PC-3 (cell line): Measurements from ENCODE around the gene COL4A1. TPM values are rescaled to one million over a fixed set of nuclear protein-coding genes. Genes with fewer than 3 reads are reported as not detected.

Source experiments
- ATAC-seq: fragments of 200-7000 bp; cut with Tn5 transposase; 2 replicates; pipeline ENCODE4 v1.9.1; 2020; ENCODE audit warnings: mild to moderate bottlenecking, moderate library complexity
- BruUV-seq: library from RNA; stranded (reverse); fragments of 400-500 nt; replicated peaks from 2 replicates; lab custom pipeline; 2021; lab: Mats Ljungman, UMichigan
- CTCF ChIA-PET: fragments of 300-600 bp; sonication (Branson Sonifier 250); formaldehyde crosslinking; loops from one replicate; lab custom pipeline; 2022; ENCODE audit warnings: antibody characterized with exemption; lab: Charles Lee
- POLR2A ChIA-PET: fragments of 300-600 bp; sonication (Branson Sonifier 250); formaldehyde crosslinking; loops from one replicate; lab custom pipeline; 2022; ENCODE audit warnings: antibody characterized with exemption; ENCODE audit not compliant: unreplicated experiment; lab: Charles Lee
- DNase-seq: peaks from one replicate; pipeline ENCODE4 v3.0.0-alpha.2; 2015
- H2AFZ ChIP-seq: fragments of 300-600 bp; sonication (generic); 2 replicates; pipeline ENCODE4 v1.6.0; 2016; ENCODE audit warnings: antibody characterized with exemption, low read length
- H3F3A ChIP-seq: fragments of 300-600 bp; sonication (generic); one replicate; pipeline ENCODE4 v1.6.0; 2017; ENCODE audit warnings: antibody characterized with exemption, low read length, control low read depth, mild to moderate bottlenecking; ENCODE audit not compliant: unreplicated experiment
- H3K27ac ChIP-seq: fragments of 300-600 bp; sonication (generic); 2 replicates; pipeline ENCODE4 v1.5.1; 2016; ENCODE audit warnings: mild to moderate bottlenecking, low read length
- H3K27me3 ChIP-seq: fragments of 300-600 bp; sonication (generic); 2 replicates; pipeline ENCODE4 v1.6.1; 2016; ENCODE audit warnings: low read length, mixed read lengths
- H3K36me3 ChIP-seq: fragments of 300-600 bp; sonication (generic); 2 replicates; pipeline ENCODE4 v1.6.1; 2016; ENCODE audit warnings: low read depth, mixed run types, low read length, mixed read lengths
- H3K4me1 ChIP-seq: fragments of 300-600 bp; sonication (generic); 2 replicates; pipeline ENCODE4 v1.5.1; 2016; ENCODE audit warnings: low read length; ENCODE audit not compliant: insufficient read depth
- H3K4me2 ChIP-seq: fragments of 300-600 bp; sonication (generic); 2 replicates; pipeline ENCODE4 v1.6.0; 2016; ENCODE audit warnings: low read length
- H3K4me3 ChIP-seq: fragments of 300-600 bp; sonication (generic); 2 replicates; pipeline ENCODE4 v1.5.1; 2016; ENCODE audit warnings: mild to moderate bottlenecking, low read length, mixed read lengths
- H3K79me2 ChIP-seq: fragments of 300-600 bp; sonication (generic); 2 replicates; pipeline ENCODE4 v1.6.1; 2017; ENCODE audit warnings: low read length, mixed read lengths
- H3K9ac ChIP-seq: fragments of 300-600 bp; sonication (generic); 2 replicates; pipeline ENCODE4 v1.6.0; 2016; ENCODE audit warnings: mild to moderate bottlenecking, low read length
- H3K9me2 ChIP-seq: fragments of 300-600 bp; sonication (generic); replicated peaks from 2 replicates; pipeline ENCODE4 v1.6.1; 2016; ENCODE audit warnings: mixed run types, low read length, mixed read lengths
- H3K9me3 ChIP-seq: fragments of 300-600 bp; sonication (generic); 2 replicates; pipeline ENCODE4 v1.6.1; 2016; ENCODE audit warnings: low read length, mixed read lengths
- H4K20me1 ChIP-seq: fragments of 300-600 bp; sonication (generic); 2 replicates; pipeline ENCODE4 v1.6.1; 2016; ENCODE audit warnings: low read length, mixed read lengths
- EZH2 ChIP-seq: fragments of 300-600 bp; sonication (generic); IDR thresholded peaks from one replicate; pipeline ENCODE4 v1.6.1; 2017; ENCODE audit warnings: antibody characterized with exemption, mild to moderate bottlenecking, low read length; ENCODE audit not compliant: unreplicated experiment
- EZH2phosphoT487 ChIP-seq: fragments of 300-600 bp; sonication (generic); IDR thresholded peaks from 2 replicates; pipeline ENCODE4 v1.6.1; 2018; ENCODE audit warnings: mild to moderate bottlenecking, antibody characterized with exemption, low read length, borderline replicate concordance
- intact Hi-C: fragments of 100-400 bp; cut with micrococcal nuclease; formaldehyde crosslinking; loops from 2 replicates; pipeline ENCODE4 v1.9.0; 2023
- total RNA-seq: library from RNA; depleted of rRNA; stranded (reverse); fragments of >200 nt; gene quantifications from 2 replicates; pipeline ENCODE4 v1.2.3, GENCODE V29; 2014
- TF ChIP-seq, protein P1 (sequence below): fragments of 300-600 bp; sonication (generic); conservative IDR thresholded peaks from 2 replicates; pipeline ENCODE4 v1.5.1; 2017; ENCODE audit warnings: antibody characterized with exemption, low read depth, mild to moderate bottlenecking, low read length

Gene COL4A1
- total RNA-seq, 1 experiment from 2014 or later, result 48.7 TPM

DNA sequence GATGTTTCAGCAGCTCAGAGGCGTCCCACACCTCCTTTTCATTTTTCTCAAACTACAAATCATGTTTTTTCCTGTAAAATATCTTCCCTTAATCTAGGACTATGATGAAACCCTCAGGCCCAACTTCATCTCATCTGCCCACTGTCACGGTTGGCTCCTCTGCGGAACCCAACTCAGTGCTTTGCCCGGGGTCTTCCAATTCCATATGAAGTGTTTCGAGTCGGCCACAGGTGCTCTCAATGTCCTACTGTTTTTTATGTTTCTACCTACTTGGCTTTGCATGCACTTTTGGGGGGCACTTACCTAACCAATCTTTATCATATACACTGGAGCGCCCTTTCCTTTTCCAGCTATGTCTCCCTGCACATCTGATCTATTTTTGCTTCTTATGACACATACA is 28.1 kb downstream of the COL4A1 start:
- Histone ChIP-seq H3K9ac (no peak overlapping the region), H3K27me3 (no peaks in the 10 kb centered on the region), H3K4me3 (no peak overlapping the region), H3K27ac (no peak overlapping the region), H3F3A (no peaks in the 10 kb centered on the region), H3K79me2 (no peaks in the 10 kb centered on the region), H3K9me2 (no peaks in the 10 kb centered on the region), H2AFZ (no peak overlapping the region), H3K9me3 (no peaks in the 10 kb centered on the region), H3K4me1 (no peaks in the 10 kb centered on the region), H3K36me3 (no peaks in the 10 kb centered on the region), H3K4me2 (no peak overlapping the region), H4K20me1 (no peaks in the 10 kb centered on the region)
- TF ChIP-seq EZH2, result no peak
- no peak for TF ChIP-seq EZH2phosphoT487
- TF ChIP-seq, protein P1, sequence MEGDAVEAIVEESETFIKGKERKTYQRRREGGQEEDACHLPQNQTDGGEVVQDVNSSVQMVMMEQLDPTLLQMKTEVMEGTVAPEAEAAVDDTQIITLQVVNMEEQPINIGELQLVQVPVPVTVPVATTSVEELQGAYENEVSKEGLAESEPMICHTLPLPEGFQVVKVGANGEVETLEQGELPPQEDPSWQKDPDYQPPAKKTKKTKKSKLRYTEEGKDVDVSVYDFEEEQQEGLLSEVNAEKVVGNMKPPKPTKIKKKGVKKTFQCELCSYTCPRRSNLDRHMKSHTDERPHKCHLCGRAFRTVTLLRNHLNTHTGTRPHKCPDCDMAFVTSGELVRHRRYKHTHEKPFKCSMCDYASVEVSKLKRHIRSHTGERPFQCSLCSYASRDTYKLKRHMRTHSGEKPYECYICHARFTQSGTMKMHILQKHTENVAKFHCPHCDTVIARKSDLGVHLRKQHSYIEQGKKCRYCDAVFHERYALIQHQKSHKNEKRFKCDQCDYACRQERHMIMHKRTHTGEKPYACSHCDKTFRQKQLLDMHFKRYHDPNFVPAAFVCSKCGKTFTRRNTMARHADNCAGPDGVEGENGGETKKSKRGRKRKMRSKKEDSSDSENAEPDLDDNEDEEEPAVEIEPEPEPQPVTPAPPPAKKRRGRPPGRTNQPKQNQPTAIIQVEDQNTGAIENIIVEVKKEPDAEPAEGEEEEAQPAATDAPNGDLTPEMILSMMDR, result no peak
- DNase-seq (no peak), ATAC-seq (no peak)
- CTCF ChIA-PET, result no interaction called here
- POLR2A ChIA-PET, result no interaction called here
- intact Hi-C loops, result no loop called here
- no TSS peak for BruUV-seq

DNA sequence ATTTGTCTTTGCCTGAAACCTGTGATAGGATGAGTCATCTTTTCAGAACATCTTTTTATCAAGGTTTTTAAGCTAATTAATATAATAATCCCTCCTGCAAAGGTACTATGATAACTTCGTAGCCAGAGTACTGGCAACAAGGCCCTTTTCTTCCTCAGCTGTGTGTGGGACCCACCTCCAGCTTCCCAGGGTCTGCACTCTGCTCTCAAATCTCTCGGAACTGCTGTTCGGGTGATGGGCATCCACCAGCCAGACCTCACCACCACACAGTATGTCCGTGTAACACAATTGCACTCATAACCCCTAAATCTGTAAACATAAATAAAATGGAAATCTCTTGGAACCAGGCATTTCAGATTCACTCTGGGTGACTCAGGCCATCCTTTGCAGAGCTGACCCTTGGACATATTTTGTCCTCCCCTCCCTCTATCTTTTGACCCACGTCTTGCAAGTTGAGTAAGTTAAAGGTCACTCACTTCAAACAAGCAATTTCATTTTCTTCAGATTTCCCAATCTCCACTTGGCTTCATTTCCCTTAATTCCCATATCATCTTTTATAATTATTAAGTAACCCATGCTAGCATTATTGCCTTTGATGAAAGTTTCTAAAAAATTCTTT is 29.5 kb downstream of the COL4A1 start:
- Histone ChIP-seq H3K27me3 (no peaks in the 10 kb centered on the region), H3K9me3 (no peaks in the 10 kb centered on the region), H3K4me3 (no peak overlapping the region), H3K36me3 (no peaks in the 10 kb centered on the region), H3K4me1 (no peaks in the 10 kb centered on the region), H3K27ac (no peak overlapping the region), H4K20me1 (no peaks in the 10 kb centered on the region), H2AFZ (no peak overlapping the region), H3K79me2 (no peaks in the 10 kb centered on the region), H3F3A (no peaks in the 10 kb centered on the region), H3K9ac (no peak overlapping the region), H3K9me2 (no peaks in the 10 kb centered on the region), H3K4me2 (no peak overlapping the region)
- CTCF ChIA-PET, result no interaction called here
- DNase-seq (no peak), ATAC-seq (no peak)
- POLR2A ChIA-PET, result no interaction called here
- no peak for TF ChIP-seq EZH2phosphoT487
- TF ChIP-seq EZH2, result no peak
- TF ChIP-seq, protein P1, result no peak
- BruUV-seq, result no TSS peak
- intact Hi-C loops, result no loop called here

DNA sequence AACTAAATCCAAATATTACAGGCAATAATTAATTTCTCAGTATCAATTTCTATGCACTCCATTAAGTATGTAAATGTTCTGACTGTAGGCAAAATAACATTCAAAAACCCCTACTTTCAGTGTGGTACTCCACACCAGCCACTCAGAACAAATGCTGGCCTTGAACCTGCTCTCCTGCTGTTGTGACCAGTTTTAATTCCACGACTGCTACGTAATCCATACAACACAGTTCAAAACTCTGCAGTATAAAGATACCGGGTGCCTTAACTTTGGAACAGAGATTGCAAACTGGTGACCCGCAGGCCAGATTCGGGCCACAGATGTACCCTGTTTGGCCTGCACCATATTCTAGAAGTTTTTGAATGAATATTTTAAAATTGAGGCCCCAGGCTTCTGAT is 30.4 kb downstream of the COL4A1 start:
- Histone ChIP-seq H3K4me1 (no peaks in the 10 kb centered on the region), H3K4me3 (no peak overlapping the region), H3K27ac (no peak overlapping the region), H3K9me2 (no peaks in the 10 kb centered on the region), H3K79me2 (no peaks in the 10 kb centered on the region), H3K27me3 (no peaks in the 10 kb centered on the region), H3K9ac (no peak overlapping the region), H4K20me1 (no peaks in the 10 kb centered on the region), H2AFZ (no peak overlapping the region), H3K9me3 (no peaks in the 10 kb centered on the region), H3K36me3 (no peaks in the 10 kb centered on the region), H3K4me2 (no peak overlapping the region), H3F3A (no peaks in the 10 kb centered on the region)
- DNase-seq (no peak), ATAC-seq (no peak)
- BruUV-seq, result no TSS peak
- CTCF ChIA-PET, result no interaction called here
- intact Hi-C loops, result no loop called here
- TF ChIP-seq, protein P1, result no peak
- TF ChIP-seq EZH2phosphoT487 (no peak), EZH2 (no peak)
- POLR2A ChIA-PET, result no interaction called here
